ENCODE results near the gene ISLR.

The ISLR gene, protein sequence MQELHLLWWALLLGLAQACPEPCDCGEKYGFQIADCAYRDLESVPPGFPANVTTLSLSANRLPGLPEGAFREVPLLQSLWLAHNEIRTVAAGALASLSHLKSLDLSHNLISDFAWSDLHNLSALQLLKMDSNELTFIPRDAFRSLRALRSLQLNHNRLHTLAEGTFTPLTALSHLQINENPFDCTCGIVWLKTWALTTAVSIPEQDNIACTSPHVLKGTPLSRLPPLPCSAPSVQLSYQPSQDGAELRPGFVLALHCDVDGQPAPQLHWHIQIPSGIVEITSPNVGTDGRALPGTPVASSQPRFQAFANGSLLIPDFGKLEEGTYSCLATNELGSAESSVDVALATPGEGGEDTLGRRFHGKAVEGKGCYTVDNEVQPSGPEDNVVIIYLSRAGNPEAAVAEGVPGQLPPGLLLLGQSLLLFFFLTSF

DNA sequence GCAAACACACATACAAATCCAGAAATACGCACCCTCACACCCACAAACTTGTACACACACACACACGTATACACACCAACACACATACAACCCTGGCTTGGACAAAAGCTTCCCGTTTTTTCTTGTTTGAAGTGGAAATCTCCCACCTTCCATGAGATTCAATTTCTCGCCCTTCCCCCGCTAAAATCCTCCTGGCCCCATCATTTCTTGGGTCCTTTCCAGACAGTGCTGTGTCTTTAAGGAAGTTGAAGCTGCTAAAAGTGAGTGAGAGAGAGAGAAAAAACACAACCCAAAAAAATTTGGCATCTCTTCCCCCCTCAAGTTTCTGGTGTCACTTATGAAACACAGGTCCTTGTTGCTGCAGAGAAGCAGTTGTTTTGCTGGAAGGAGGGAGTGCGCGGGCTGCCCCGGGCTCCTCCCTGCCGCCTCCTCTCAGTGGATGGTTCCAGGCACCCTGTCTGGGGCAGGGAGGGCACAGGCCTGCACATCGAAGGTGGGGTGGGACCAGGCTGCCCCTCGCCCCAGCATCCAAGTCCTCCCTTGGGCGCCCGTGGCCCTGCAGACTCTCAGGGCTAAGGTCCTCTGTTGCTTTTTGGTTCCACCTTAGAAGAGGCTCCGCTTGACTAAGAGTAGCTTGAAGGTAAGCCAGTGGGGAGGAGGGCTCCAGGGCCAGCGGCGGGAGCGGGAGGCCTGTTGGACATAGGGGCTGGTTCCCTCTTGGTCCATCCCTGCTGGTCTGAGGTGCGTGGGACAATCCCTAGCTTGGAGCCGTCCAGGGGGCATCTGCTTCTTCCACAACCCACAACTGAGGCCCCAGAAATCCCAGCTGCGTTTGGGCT lies at the start of gene ISLR:
Gene ISLR, plus strand, starts transcription at position 331 of the 839 bp plus-strand sequence. CDS start 1,149 bp downstream, outside the sequence.
- no peak for DNase-seq (ENCODE audit: low read depth)

DNA sequence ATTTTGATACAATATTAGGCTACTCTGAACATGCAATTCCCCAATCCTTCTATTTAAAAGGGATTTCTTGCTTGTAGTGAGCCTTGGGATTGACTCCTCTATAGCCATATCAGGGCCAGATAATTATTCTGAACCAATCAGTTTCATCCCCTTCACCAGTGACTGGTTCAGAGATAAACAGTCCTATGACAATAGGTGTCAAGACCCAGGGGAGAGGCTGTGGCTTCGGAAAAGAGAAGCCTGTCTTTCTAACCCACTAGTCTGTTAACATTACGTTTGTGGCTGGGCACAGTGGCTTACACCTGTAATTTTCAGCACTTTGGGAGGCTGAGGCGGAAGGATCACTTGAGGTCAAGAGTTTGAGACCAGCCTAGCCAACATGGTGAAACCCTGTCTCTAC lies 49.3 kb upstream of the ISLR start:
- no peak for DNase-seq (ENCODE audit: low read depth)

DNA sequence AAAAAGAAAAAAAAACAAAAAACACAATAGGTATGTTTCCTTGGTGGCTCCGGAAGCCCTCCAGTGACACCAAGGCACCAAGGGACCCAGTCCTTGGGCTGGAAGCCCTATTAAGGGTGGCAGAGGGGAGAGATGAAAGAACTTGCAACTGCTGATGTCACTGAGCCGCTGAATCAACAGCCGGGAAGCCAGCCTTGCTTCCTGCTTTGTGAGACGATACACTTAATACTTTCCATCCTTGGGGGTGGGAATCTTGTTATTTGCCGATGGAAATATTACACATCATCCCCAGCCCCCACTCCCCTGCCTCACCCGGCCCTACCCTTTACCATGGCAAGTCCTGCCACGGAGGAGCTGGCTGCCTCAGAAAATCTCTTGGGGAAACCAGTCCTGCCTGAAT lies 48.8 kb upstream of the ISLR start:
- DNase-seq (ENCODE audit: low read depth): no peak

DNA sequence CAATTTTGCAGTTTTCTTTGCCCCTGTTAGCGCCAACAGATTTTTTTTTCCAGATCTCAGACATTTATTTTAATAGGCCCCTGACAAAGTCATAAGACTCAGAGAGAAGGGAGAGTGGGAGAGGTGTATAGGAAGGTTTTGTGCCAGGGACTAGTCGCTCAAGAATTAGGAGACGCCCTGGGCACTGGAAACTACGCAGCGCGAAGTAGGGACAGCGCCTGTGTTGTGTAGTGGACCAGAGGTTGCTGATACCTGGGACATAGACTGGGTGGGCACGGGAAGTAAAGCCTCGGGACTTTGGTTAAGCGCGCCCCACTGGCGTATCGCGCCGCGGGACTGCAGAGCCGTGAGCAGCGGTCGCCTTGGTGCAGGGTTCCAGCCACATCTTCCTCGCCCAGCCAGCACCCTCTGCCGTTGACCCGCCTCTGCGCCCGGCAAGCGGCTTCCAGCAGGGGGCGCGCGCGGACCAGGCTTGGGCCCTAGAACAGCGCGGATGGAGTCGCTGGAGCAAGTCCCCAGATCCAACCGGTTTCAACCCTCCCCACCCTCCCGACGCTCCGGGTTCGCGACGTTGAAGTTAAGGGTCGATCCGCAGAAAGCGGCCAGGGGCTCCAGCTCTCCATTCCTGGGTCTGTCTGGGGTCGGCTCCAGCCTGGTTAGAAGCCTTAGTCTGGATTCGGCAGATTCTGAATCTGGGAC lies 46.1 kb upstream of the ISLR start:
- DNase-seq (ENCODE audit: low read depth): peak; percentile 61

DNA sequence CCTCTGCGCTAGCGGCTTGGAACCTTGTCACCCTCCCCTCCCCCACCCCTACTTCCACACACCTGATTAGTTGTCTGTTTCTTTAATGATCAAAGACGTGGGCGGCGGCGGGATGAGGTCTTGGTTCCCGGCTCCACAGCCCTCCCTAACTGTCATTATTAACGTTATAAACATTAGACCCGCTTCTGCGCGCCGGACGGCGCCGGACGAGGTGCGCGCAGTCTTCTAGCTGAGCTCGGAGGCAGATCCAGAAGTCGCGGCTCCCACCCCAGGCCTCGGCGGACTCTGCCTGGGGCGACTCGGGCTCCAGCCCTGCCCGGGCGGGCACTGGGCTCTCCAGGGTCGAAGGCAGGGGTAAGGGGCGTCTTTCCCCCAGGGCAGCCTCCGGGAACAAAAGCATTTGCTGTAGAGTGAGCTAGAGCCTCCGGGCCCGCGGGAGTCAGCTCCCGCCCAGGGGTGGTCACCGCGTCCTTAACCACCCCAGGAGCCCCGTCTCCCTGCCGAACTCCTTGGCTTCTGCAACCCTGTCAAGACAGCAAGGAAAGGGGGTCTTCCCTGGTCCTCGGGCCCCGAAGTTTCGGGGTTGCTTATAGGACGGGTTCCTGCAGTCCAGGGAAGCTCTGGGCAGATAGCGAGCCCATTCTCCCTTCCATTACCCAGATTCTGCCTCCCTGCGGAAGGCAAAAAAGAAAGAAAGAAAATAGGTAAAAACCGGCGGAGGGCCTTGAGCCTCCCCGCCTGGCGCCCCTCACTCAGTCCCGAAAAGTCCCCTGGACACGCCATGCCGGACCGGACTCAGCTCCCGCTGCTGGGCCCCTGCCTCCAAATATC lies 45.3 kb upstream of the ISLR start:
- no peak for DNase-seq (ENCODE audit: low read depth)

DNA sequence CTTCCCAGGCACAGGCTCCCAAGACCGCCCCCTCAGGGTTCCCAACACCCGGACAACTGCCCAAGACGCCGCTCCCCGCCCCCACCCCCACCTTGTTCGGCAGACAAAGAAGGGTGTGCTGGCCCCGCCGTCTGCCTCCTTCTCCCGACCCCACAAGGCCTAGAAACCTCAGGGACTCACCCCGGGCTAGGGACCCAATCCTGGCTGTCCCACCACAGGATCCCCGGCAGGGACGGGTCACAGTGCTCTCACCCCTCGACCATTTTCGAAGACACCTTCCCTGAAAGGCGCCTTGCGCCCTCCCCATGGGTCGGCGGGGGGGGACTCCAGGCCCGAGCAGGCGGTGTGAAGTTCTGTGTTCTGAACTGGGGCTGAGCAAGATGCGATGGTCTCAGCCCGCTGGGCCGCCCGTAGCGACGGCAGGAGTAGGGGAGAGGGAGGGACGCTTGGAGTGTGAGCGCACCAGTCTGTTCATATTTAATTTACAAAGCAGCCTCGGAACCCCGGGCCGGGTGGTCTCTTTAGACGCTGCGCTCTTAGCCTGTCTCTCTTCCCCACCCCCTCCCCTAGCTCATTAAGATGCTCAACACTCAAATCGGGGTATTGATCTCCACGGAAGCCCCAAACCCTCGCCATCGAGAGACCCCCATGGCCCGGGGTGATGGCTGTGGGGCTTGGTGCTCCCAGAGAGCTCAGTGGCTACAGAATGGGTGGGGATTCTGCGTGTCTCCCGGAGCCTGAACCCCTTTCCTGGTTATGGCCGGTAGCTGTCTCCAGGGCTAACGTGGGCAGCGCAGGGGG lies 44.5 kb upstream of the ISLR start:
- no peak for DNase-seq (ENCODE audit: low read depth)

DNA sequence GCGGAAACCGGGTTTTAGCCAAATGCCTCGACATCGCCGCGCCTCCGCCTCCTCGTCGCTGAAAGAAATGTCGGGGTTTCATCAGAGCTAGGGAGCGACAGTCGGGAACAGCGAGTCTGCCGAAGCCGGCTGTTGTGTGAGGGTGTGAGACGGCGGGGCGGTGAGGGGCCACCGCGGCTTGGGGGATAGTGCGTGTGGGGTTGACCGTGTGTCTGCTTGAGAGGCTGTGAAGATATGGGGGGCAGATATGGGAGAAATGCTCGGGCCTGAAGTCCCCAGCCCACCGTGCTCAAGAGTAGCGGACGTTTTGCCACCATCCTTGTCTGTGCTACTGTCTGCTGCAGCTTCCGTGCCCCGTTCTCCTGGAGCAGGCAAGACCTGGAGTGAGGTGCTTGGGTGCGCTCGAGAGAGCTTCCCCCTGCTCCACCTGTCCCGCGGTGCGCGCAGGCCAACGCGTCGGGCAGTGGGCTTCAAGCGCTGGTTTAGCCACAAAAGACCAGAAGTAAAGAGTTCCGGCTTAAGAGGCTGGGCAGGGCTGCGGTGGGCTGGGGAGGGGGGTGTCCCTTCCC lies 43.8 kb upstream of the ISLR start:
- no peak for DNase-seq (ENCODE audit: low read depth)

DNA sequence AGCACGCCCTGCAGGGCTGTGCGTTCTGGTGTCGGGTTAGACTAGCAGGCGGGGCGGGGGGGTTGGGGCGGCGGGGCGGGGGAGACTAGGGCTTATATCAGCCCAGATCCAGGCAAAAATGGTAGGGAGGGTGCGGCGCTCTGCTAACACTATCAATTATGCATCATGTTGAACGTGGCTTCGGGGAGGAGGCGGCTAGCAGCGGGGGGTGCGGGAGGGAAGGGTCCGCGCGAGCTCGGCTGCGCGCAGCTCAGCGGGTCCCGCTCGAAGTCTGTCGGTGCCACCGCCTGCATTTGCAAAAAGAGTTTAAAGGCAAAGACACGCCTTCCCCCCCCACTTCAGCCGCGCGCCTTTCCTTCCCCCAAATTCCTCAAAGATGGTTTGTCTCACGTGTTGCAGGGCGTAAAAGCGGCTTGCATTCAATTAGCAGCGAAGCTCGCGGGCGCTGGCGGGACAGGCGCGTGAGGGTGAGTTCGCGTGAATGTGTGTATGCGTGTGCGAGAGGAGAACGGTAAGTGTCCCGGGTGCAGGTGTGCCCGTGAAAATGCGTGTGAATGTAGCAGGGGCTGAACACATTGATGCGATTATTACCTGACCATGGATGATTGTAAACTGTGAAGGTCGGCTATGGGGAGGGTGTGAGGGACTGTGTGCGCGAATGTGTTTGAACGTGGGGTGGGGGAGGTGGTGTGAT lies 43.2 kb upstream of the ISLR start, which contains the start of gene ISLR2:
Gene ISLR2, plus strand, starts transcription at position 432 of the 694 bp plus-strand sequence. CDS start 2,169 bp downstream, outside the sequence.
- no peak for DNase-seq (ENCODE audit: low read depth)

DNA sequence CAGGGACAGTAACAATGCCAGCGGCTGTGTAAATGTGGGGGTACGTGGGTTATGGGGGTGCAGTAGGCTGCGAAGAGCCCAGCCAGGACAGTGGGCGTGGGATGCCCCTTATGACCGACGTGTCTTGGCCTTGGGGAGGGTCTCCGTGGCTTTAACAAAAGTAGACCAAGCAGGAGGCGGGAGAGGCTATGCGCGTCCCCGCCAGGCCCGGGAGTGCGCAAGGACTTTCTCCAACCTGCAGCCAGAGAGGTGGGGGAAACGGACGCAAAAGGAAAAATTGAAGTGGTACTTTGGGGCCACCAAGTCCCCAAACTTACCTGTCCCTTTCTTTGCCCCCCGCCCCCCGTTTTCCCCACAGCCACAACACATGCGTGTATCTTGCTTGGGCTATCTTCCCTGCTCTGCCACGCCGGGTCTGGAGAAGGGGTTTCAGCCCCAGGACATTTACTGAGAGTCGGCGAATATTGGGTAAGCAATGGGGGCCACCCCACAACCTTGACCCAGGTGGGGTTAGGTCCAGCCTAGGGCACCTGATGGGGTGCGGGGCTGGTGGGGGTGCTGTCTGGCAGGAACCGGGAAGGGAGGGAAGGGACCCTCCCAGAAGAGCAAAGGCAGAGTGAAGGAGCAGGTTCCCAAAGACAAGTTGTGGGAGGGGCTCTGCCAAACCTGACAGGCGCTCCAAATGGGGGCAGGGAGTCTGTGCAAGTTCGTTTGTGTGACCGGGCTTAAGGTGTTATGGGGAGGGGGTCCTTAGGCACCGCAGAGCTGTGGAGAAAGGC lies 42.5 kb upstream of the ISLR start:
- no peak for DNase-seq (ENCODE audit: low read depth)

DNA sequence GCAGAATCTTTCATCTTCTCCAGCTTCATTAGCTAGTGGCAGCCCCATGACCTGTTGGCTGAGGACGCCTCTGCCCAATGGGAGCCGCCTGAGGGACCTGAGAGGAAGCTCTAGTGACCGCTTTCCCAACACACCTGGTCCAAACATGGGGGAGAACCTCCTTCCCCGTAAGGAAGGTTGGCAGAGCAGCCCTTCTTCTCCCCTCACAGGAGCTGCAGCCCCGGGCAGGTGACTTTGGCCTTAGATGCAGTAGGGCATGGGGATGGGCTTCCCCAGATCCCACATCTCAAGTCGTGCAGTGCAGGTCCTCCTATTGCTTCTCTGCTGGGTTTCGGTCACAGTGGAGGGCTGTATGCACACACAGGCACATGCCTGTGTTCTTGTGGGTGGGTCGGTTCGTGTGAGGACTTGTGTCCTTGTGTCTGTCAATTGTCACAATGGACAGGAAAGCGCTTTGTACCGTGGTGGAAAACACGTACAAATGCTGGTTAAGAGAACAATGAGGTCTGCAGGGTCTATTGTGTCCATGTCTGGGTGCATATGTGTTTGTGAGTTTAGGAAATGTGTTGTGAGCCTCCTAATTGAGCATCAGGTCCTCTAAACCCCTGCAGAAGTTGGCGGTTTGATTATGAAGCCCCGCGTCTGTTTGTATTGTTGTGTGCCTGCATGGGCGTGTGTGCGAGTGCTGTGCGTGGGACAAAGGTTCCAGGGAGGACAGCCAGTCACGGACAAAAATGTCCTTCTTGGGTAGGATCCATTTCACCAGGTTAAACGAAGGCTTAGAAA lies 41.7 kb upstream of the ISLR start:
- no peak for DNase-seq (ENCODE audit: low read depth)

DNA sequence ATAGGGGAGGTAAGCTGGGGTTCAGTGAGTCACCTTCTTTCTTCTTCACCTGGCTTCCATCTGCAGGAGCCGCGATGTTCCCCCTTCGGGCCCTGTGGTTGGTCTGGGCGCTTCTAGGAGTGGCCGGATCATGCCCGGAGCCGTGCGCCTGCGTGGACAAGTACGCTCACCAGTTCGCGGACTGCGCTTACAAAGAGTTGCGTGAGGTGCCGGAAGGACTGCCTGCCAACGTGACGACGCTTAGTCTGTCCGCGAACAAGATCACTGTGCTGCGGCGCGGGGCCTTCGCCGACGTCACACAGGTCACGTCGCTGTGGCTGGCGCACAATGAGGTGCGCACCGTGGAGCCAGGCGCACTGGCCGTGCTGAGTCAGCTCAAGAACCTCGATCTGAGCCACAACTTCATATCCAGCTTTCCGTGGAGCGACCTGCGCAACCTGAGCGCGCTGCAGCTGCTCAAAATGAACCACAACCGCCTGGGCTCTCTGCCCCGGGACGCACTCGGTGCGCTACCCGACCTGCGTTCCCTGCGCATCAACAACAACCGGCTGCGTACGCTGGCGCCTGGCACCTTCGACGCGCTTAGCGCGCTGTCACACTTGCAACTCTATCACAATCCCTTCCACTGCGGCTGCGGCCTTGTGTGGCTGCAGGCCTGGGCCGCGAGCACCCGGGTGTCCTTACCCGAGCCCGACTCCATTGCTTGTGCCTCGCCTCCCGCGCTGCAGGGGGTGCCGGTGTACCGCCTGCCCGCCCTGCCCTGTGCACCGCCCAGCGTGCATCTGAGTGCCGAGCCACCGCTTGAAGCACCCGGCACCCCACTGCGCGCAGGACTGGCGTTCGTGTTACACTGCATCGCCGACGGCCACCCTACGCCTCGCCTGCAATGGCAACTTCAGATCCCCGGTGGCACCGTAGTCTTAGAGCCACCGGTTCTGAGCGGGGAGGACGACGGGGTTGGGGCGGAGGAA lies 40.5 kb upstream of the ISLR start:
- DNase-seq (ENCODE audit: low read depth): no peak

DNA sequence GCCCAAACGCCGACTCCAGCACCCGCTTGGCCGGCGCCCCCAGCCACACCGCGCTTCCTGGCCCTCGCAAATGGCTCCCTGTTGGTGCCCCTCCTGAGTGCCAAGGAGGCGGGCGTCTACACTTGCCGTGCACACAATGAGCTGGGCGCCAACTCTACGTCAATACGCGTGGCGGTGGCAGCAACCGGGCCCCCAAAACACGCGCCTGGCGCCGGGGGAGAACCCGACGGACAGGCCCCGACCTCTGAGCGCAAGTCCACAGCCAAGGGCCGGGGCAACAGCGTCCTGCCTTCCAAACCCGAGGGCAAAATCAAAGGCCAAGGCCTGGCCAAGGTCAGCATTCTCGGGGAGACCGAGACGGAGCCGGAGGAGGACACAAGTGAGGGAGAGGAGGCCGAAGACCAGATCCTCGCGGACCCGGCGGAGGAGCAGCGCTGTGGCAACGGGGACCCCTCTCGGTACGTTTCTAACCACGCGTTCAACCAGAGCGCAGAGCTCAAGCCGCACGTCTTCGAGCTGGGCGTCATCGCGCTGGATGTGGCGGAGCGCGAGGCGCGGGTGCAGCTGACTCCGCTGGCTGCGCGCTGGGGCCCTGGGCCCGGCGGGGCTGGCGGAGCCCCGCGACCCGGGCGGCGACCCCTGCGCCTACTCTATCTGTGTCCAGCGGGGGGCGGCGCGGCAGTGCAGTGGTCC lies 39.7 kb upstream of the ISLR start:
- DNase-seq (ENCODE audit: low read depth): no peak

DNA sequence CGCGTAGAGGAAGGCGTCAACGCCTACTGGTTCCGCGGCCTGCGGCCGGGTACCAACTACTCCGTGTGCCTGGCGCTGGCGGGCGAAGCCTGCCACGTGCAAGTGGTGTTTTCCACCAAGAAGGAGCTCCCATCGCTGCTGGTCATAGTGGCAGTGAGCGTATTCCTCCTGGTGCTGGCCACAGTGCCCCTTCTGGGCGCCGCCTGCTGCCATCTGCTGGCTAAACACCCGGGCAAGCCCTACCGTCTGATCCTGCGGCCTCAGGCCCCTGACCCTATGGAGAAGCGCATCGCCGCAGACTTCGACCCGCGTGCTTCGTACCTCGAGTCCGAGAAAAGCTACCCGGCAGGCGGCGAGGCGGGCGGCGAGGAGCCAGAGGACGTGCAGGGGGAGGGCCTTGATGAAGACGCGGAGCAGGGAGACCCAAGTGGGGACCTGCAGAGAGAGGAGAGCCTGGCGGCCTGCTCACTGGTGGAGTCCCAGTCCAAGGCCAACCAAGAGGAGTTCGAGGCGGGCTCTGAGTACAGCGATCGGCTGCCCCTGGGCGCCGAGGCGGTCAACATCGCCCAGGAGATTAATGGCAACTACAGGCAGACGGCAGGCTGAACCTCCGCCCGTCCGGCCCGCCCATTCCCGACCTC lies 39.0 kb upstream of the ISLR start:
- DNase-seq (ENCODE audit: low read depth): no peak

DNA sequence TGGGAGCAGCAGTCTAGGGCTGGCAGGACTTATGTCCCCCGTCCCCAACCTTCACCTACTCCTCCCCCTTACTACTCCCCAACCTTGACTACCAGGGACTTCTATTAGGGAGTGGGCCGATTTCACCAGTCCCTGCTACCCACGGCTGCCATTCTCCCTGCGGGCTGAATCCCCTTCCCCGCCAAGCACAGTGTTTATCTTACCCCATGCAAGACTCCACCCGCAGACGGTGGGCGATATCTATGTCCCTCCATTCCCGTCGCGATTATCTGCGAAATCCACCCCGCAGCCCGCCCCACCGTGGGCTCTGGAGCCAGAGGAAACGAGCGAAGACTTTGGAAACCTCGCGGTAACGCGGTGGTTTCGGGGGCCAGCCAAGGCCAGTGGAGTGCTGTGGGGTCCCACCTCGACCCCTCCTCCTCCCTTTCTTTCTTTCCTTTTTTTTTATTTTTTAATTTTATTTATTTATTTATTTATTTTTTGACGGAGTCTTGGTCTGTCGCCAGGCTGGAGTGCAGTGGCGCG lies 38.4 kb upstream of the ISLR start:
- DNase-seq (ENCODE audit: low read depth): no peak

DNA sequence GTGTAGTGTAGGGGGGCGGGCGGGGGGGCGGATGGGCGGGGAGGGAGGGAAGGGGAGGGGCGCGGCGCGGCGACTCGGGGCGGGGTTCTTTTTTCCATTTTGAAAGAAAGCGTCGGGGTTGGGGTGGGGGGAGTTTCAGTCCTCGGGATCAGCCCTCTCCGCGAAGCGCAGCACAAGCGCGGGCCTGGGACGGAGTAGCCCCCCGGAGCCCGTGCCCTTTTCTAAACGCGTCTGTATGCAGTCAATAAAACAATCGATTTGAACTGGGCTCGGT lies 37.0 kb upstream of the ISLR start:
- DNase-seq (ENCODE audit: low read depth): no peak
